Neural cell (in vitro differentiated cells): Measurements from ENCODE around the gene PCDHA1.

Source experiments
- CTCF ChIP-seq: fragments of 450-650 bp; IDR thresholded peaks from 2 replicates; pipeline ENCODE4 v1.5.1; 2014; ENCODE audit warnings: antibody characterized with exemption, mild to moderate bottlenecking, moderate library complexity; ENCODE audit not compliant: poor library complexity, severe bottlenecking
- EP300 ChIP-seq: fragments of 450-650 bp; conservative IDR thresholded peaks from 2 replicates; pipeline ENCODE4 v1.6.1; 2014; ENCODE audit warnings: antibody characterized with exemption, mild to moderate bottlenecking, moderate library complexity; ENCODE audit not compliant: poor library complexity, severe bottlenecking
- POLR2AphosphoS5 ChIP-seq: IDR thresholded peaks from 2 replicates; pipeline ENCODE4 v1.6.1; 2012
- REST ChIP-seq: IDR thresholded peaks from 2 replicates; pipeline ENCODE4 v1.6.1; 2012; ENCODE audit warnings: borderline replicate concordance
- TAF1 ChIP-seq: IDR thresholded peaks from 2 replicates; pipeline ENCODE4 v1.6.1; 2012; ENCODE audit warnings: low read depth

- TF ChIP-seq CTCF: no peak
- no peak for TF ChIP-seq TAF1
- TF ChIP-seq POLR2AphosphoS5: no peak
- TF ChIP-seq EP300: no peak
- no peak for TF ChIP-seq REST
These were observed 210.1 kb downstream of the PCDHA1 start for GRCh38 chr5:140996060-140996459.
